ENCODE results near the gene PRDX2.

Gene PRDX2

DNA sequence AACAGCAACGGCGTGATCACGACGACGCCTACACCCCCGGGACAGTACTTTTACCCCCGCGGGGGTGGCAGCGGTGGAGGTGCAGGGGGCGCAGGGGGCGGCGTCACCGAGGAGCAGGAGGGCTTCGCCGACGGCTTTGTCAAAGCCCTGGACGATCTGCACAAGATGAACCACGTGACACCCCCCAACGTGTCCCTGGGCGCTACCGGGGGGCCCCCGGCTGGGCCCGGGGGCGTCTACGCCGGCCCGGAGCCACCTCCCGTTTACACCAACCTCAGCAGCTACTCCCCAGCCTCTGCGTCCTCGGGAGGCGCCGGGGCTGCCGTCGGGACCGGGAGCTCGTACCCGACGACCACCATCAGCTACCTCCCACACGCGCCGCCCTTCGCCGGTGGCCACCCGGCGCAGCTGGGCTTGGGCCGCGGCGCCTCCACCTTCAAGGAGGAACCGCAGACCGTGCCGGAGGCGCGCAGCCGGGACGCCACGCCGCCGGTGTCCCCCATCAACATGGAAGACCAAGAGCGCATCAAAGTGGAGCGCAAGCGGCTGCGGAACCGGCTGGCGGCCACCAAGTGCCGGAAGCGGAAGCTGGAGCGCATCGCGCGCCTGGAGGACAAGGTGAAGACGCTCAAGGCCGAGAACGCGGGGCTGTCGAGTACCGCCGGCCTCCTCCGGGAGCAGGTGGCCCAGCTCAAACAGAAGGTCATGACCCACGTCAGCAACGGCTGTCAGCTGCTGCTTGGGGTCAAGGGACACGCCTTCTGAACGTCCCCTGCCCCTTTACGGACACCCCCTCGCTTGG, 9.3 kb downstream of the PRDX2 start:
- Histone ChIP-seq H3K4me3 (ENCODE audit: control insufficient read depth in 1 of 7, extremely low read depth in 1 of 7, insufficient read depth in 4 of 7, low read depth in 2 of 7, low read length in 6 of 7) (peak overlapping the region; percentile 72 to 99 (median 96)), H3K9me3 (ENCODE audit: control extremely low read depth in 1 of 5, control insufficient read depth in 4 of 5, insufficient read depth in 2 of 5, low read depth in 1 of 5, low read length in 4 of 5) (no peaks in the 10 kb centered on the region), H3K27ac (ENCODE audit: insufficient read depth in 1 of 2, low read depth in 1 of 2, low read length in 2 of 2, poor library complexity in 1 of 2, severe bottlenecking in 2 of 2) (peak overlapping the region; percentile 94 to 96), H3K27me3 (replicated peaks in 2 of 5; ENCODE audit: control insufficient read depth in 4 of 5, insufficient read depth in 5 of 5, low read length in 4 of 5) (no peaks in the 10 kb centered on the region), H3K36me3 (ENCODE audit: control insufficient read depth in 4 of 4, insufficient read depth in 4 of 4, low read length in 3 of 4) (no peaks in the 10 kb centered on the region), H3K4me1 (ENCODE audit: control extremely low read depth in 1 of 4, control insufficient read depth in 4 of 4, insufficient read depth in 4 of 4, low read length in 3 of 4) (peaks cover 9 to 64% (median 53%) of the 10 kb centered on the region in 4 experiments)
- ChIA-PET CTCF (interaction anchor here (1.0 to 15.3 kb wide), 5 partner anchors 11 to 96 kb away, joined by 3 to 612 read pairs (median 3); partner anchors contain the start of genes FBXW9 and HOOK2), POLR2A (interaction anchor here (0.6 to 12.0 kb wide), 13 partner anchors 10 to 1047 kb away, joined by 3 to 198 read pairs (median 7); partner anchors contain the start of genes CALR, DHPS, GET3 and HOOK2)
- 0% methylated on average over 42 of the region's 84 CpGs for WGBS (ENCODE audit: insufficient coverage)
- peak in 2 of 3 donors; percentile 74 to 79 for DNase-seq

DNA sequence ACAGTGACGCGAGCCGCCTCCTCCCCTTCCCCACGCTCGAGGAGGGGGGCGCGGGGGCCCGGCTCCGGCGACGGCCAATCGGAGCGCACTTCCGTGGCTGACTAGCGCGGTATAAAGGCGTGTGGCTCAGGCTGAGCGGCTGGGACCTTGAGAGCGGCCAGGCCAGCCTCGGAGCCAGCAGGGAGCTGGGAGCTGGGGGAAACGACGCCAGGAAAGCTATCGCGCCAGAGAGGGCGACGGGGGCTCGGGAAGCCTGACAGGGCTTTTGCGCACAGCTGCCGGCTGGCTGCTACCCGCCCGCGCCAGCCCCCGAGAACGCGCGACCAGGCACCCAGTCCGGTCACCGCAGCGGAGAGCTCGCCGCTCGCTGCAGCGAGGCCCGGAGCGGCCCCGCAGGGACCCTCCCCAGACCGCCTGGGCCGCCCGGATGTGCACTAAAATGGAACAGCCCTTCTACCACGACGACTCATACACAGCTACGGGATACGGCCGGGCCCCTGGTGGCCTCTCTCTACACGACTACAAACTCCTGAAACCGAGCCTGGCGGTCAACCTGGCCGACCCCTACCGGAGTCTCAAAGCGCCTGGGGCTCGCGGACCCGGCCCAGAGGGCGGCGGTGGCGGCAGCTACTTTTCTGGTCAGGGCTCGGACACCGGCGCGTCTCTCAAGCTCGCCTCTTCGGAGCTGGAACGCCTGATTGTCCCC, 10.1 kb downstream of the PRDX2 start, which contains the start of gene JUNB:
TSS of gene JUNB (plus strand) at position 142 of the 706 bp plus-strand sequence. CDS start at position 428, 286 bp downstream.
- peak within 1 kb of the TSS; percentile 72 to 99 (median 96) for H3K4me3 ChIP-seq (ENCODE audit: control insufficient read depth in 1 of 7, extremely low read depth in 1 of 7, insufficient read depth in 4 of 7, low read depth in 2 of 7, low read length in 6 of 7)
- H3K9me3 ChIP-seq (ENCODE audit: control extremely low read depth in 1 of 5, control insufficient read depth in 4 of 5, insufficient read depth in 2 of 5, low read depth in 1 of 5, low read length in 4 of 5), result no peaks in the 10 kb centered on the region
- H3K36me3 ChIP-seq (ENCODE audit: control insufficient read depth in 4 of 4, insufficient read depth in 4 of 4, low read length in 3 of 4), result no peaks in the 10 kb centered on the region
- POLR2A ChIA-PET, result interaction anchor here (0.6 to 12.0 kb wide), 6 partner anchors 9 to 1048 kb away, joined by 3 to 198 read pairs (median 8); partner anchors contain the start of genes HOOK2 and TRIR
- peak; percentile 97 to 98 (median 97) for DNase-seq
- peaks cover 14 to 71% (median 58%) of the 10 kb centered on the region in 4 experiments for H3K4me1 ChIP-seq (ENCODE audit: control extremely low read depth in 1 of 4, control insufficient read depth in 4 of 4, insufficient read depth in 4 of 4, low read length in 3 of 4)
- whole genome bisulfite sequencing (ENCODE audit: insufficient coverage), result under 1% methylated on average over 56 of the region's 73 CpGs
- H3K27me3 ChIP-seq (replicated peaks in 2 of 5; ENCODE audit: control insufficient read depth in 4 of 5, insufficient read depth in 5 of 5, low read length in 4 of 5), result no peaks in the 10 kb centered on the region
- H3K27ac ChIP-seq (ENCODE audit: insufficient read depth in 1 of 2, low read depth in 1 of 2, low read length in 2 of 2, poor library complexity in 1 of 2, severe bottlenecking in 2 of 2), result peak within 1 kb of the TSS; percentile 94 to 96
- CTCF ChIA-PET, result interaction anchor here (0.8 to 15.3 kb wide), 6 partner anchors 22 to 142 kb away, joined by 3 to 612 read pairs (median 3); partner anchors contain the start of genes FARSA, FBXW9 and HOOK2

DNA sequence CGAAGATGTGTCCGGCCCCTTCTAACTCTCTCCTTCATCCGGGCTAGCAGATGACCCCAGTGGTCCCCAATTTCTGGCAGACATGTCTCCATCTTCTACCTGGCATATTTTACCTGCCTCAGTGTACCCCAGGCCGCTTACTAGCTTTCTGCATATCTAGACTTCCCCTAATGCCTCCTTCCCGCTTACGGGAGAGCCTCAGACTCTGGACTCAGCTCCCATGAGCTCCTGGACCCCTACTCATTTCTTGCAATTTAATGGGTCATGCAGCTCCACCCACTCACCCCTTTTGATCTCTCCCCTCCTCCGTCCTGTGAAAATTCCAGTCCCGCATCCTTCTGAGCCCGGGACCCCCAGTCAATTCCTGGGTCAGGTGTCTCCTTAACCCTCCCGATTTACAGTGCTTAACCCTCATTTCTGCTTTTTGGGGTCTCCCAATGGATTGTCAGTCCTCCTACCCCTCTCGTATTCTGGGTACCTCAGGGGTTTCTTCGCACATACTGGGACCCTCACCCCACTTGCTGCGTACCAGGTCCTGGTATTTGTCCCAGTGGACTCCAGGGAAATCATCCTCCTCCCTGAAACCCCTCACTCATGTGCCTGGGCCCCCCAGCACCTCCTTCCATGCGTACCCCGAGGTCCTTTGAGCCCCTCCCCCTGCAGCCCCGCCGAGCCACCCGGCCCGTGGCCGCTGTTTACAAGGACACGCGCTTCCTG, 10.8 kb downstream of the PRDX2 start:
- Histone ChIP-seq H3K27ac (ENCODE audit: insufficient read depth in 1 of 2, low read depth in 1 of 2, low read length in 2 of 2, poor library complexity in 1 of 2, severe bottlenecking in 2 of 2) (peak overlapping the region; percentile 94 to 96), H3K9me3 (ENCODE audit: control extremely low read depth in 1 of 5, control insufficient read depth in 4 of 5, insufficient read depth in 2 of 5, low read depth in 1 of 5, low read length in 4 of 5) (no peaks in the 10 kb centered on the region), H3K27me3 (replicated peaks in 2 of 5; ENCODE audit: control insufficient read depth in 4 of 5, insufficient read depth in 5 of 5, low read length in 4 of 5) (no peaks in the 10 kb centered on the region), H3K36me3 (ENCODE audit: control insufficient read depth in 4 of 4, insufficient read depth in 4 of 4, low read length in 3 of 4) (no peaks in the 10 kb centered on the region), H3K4me3 (ENCODE audit: control insufficient read depth in 1 of 7, extremely low read depth in 1 of 7, insufficient read depth in 4 of 7, low read depth in 2 of 7, low read length in 6 of 7) (peak overlapping the region; percentile 41 to 99 (median 93)), H3K4me1 (ENCODE audit: control extremely low read depth in 1 of 4, control insufficient read depth in 4 of 4, insufficient read depth in 4 of 4, low read length in 3 of 4) (peaks cover 14 to 71% (median 59%) of the 10 kb centered on the region in 4 experiments)
- POLR2A ChIA-PET, result interaction anchor here (0.5 to 12.0 kb wide), 5 partner anchors 8 to 91 kb away, joined by 3 to 198 read pairs (median 3); partner anchors contain the start of gene HOOK2
- no peak for DNase-seq
- 1% methylated on average over 22 of the region's 22 CpGs for WGBS (ENCODE audit: insufficient coverage)
- CTCF ChIA-PET, result interaction anchor here (0.8 to 15.3 kb wide), 4 partner anchors 22 to 143 kb away, joined by 3 to 612 read pairs (median 3); partner anchors contain the start of genes FARSA, FBXW9 and HOOK2

DNA sequence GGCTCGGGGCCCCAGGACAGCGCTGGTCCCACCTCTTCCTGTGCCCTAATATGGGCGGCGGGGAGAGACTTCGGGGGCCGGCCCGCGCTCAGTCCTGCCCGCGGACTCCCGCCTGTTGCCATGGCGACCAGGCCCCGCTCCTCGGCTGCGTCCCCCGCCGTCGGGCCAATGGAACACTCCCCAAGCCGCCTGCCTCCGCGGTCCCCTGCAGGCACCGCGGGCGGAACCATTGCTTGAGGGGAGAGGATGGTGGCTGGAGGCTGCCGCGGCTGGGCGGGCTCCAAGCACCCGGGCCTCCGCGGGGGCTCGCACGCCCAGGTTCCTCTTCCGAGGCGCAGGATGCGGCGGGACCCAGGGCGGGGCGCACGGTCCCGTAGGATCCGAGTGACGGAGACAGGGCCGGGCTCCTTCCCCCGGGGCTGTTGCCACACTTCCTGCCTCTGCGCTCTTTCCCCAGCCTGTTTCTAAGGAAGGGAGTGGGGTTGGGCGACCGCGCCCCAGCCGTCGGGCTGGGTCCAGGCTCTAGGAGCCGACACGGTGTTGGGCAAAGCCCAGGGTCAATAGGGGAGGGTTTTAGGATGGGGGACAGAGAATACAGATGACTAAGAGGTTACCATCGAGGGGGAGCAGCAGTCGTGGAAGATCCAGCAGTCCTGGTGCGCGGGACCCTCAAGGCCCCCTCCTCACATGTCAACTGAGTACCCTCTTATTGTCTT, 11.5 kb downstream of the PRDX2 start:
- Histone ChIP-seq H3K4me1 (ENCODE audit: control extremely low read depth in 1 of 4, control insufficient read depth in 4 of 4, insufficient read depth in 4 of 4, low read length in 3 of 4) (peaks cover 19 to 76% (median 66%) of the 10 kb centered on the region in 4 experiments), H3K27me3 (replicated peaks in 2 of 5; ENCODE audit: control insufficient read depth in 4 of 5, insufficient read depth in 5 of 5, low read length in 4 of 5) (no peaks in the 10 kb centered on the region), H3K27ac (ENCODE audit: insufficient read depth in 1 of 2, low read depth in 1 of 2, low read length in 2 of 2, poor library complexity in 1 of 2, severe bottlenecking in 2 of 2) (peak overlapping the region; percentile 94 to 96), H3K4me3 (ENCODE audit: control insufficient read depth in 1 of 7, extremely low read depth in 1 of 7, insufficient read depth in 4 of 7, low read depth in 2 of 7, low read length in 6 of 7) (peak overlapping the region; percentile 41 to 99 (median 93)), H3K9me3 (ENCODE audit: control extremely low read depth in 1 of 5, control insufficient read depth in 4 of 5, insufficient read depth in 2 of 5, low read depth in 1 of 5, low read length in 4 of 5) (no peaks in the 10 kb centered on the region), H3K36me3 (ENCODE audit: control insufficient read depth in 4 of 4, insufficient read depth in 4 of 4, low read length in 3 of 4) (no peaks in the 10 kb centered on the region)
- 0% methylated on average over 48 of the region's 56 CpGs for WGBS (ENCODE audit: insufficient coverage)
- ChIA-PET POLR2A (interaction anchor here (0.5 to 12.0 kb wide), 5 partner anchors 7 to 365 kb away, joined by 3 to 198 read pairs (median 4); partner anchors contain the start of gene HOOK2), CTCF (interaction anchor here (3.5 to 15.3 kb wide), 2 partner anchors 12 to 21 kb away, joined by 47 to 612 read pairs; partner anchors contain the start of gene HOOK2)
- peak; percentile 96 to 99 (median 97) for DNase-seq

DNA sequence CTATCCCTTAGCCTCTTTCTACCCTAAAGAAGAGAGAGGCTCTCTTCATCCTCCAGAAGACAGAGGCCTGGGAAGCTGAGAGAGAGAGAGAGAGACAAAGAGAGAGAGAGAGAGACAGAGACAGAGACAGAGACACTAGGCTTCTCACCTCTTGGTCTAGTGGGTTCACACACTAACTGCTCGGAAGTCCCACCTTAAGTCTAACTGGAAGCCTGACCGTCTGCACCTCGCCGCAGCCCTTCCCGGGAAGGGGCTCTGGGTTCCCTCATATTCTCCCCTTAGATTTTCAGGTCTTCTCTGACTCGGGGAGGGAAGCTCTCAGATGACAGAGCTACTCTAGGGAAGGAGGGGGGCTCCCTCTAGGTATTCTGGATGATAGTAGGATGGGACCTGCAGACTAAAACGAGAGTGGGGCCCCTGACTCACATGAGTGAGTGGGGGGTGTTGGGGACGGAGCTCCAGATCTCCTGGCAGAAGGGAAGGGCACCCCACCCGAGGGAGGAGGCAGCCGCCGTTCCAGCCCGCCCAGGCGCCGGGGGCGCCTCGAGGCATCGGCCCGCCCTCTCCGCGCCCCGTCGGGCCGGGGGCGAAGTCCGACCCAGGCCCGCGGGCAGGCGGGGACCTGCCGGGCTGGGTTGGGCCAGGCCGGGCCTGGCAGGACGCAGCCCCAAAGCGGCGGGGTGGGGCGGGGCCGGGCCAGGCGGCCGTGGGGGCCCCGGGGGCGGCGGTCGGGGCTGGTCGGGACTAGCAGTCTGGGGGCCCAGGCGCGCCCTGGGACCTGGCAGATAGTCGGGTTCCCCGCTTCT, 12.3 kb downstream of the PRDX2 start:
- Histone ChIP-seq H3K27me3 (replicated peaks in 2 of 5; ENCODE audit: control insufficient read depth in 4 of 5, insufficient read depth in 5 of 5, low read length in 4 of 5) (no peaks in the 10 kb centered on the region), H3K36me3 (ENCODE audit: control insufficient read depth in 4 of 4, insufficient read depth in 4 of 4, low read length in 3 of 4) (no peaks in the 10 kb centered on the region), H3K4me1 (ENCODE audit: control extremely low read depth in 1 of 4, control insufficient read depth in 4 of 4, insufficient read depth in 4 of 4, low read length in 3 of 4) (peaks cover 24 to 78% (median 68%) of the 10 kb centered on the region in 4 experiments), H3K4me3 (ENCODE audit: control insufficient read depth in 1 of 7, extremely low read depth in 1 of 7, insufficient read depth in 4 of 7, low read depth in 2 of 7, low read length in 6 of 7) (peak overlapping the region; percentile 36 to 99 (median 93)), H3K27ac (ENCODE audit: insufficient read depth in 1 of 2, low read depth in 1 of 2, low read length in 2 of 2, poor library complexity in 1 of 2, severe bottlenecking in 2 of 2) (peak overlapping the region; percentile 79 to 96), H3K9me3 (ENCODE audit: control extremely low read depth in 1 of 5, control insufficient read depth in 4 of 5, insufficient read depth in 2 of 5, low read depth in 1 of 5, low read length in 4 of 5) (no peaks in the 10 kb centered on the region)
- under 1% methylated on average over 42 of the region's 46 CpGs for WGBS (ENCODE audit: insufficient coverage)
- POLR2A ChIA-PET, result interaction anchor here (0.6 to 12.0 kb wide), 3 partner anchors 13 to 366 kb away, joined by 3 to 198 read pairs (median 4); partner anchors contain the start of gene HOOK2
- DNase-seq, result peak in 2 of 3 donors; percentile 48 to 59
- CTCF ChIA-PET, result interaction anchor here (3.5 kb wide), 1 partner anchor 11 kb away, joined by 47 read pairs; no protein-coding TSS in a partner anchor

All from common myeloid progenitor, CD34-positive (primary cell).